Ascending aorta (tissue), 2 donors: ENCODE measurements around the gene AHNAK2. TPM values are rescaled to one million over a fixed set of nuclear protein-coding genes. Genes with fewer than 3 reads are reported as not detected.
"Not testable (repeated sequence)": the region's sequence is repeated elsewhere in the genome, so short reads cannot be mapped to it uniquely, and the experiment has no call there.

ENCODE experiments used
- DNase-seq, 2 donors: peaks; one replicate each; pipeline ENCODE4 v3.0.0-alpha.2; 2019; ENCODE audit warnings: low spot score in 2 of 2
- H3K27ac ChIP-seq, 2 donors: fragments of 200-600 bp; sonication (generic); one replicate each; pipeline ENCODE4 v1.5.1; 2016 to 2017; ENCODE audit warnings: mild to moderate bottlenecking in 1 of 2
- H3K27me3 ChIP-seq: fragments of 200-600 bp; sonication (generic); one replicate; pipeline ENCODE4 v1.5.1; 2017
- H3K36me3 ChIP-seq, 2 donors: fragments of 200-600 bp; sonication (generic); one replicate each; pipeline ENCODE4 v1.5.1; 2016
- H3K4me1 ChIP-seq, 2 donors: fragments of 200-600 bp; sonication (generic); one replicate each; pipeline ENCODE4 v1.5.1; 2016 to 2017; ENCODE audit warnings: mild to moderate bottlenecking in 1 of 2
- H3K4me3 ChIP-seq, 2 donors: fragments of 200-600 bp; sonication (generic); one replicate each; pipeline ENCODE4 v1.5.1; 2016 to 2017; ENCODE audit warnings: mild to moderate bottlenecking in 1 of 2
- H3K9me3 ChIP-seq, 2 donors: fragments of 200-600 bp; sonication (generic); one replicate each; pipeline ENCODE4 v1.5.1; 2016
- CTCF ChIP-seq, 3 experiments: fragments of 200-600 bp in 2 of 3; fragments of 450-650 bp in 1 of 3; sonication (generic) in 2 of 3; IDR thresholded peaks; one replicate each; pipeline ENCODE4 v1.5.1; 2016 to 2019; ENCODE audit warnings: antibody characterized with exemption in 3 of 3, mild to moderate bottlenecking in 1 of 3, moderate library complexity in 1 of 3
- intact Hi-C: fragments of 100-400 bp; cut with DNase I; formaldehyde crosslinking; loops from one replicate; pipeline ENCODE4 v1.15.1; 2023
- total RNA-seq: library from RNA; depleted of rRNA; stranded (reverse); fragments of >200 nt; gene quantifications from one replicate; pipeline ENCODE4 v1.1.0, GENCODE V29; 2016

AHNAK2 gene
- total RNA-seq, 1 donor from 2014 or later: 35.5 TPM

- H3K36me3 ChIP-seq: peaks cover 13 to 21% of the 10 kb centered on the region in 2 donors
- H3K4me3 ChIP-seq: no peak overlapping the region
- no peak overlapping the region for H3K27ac ChIP-seq
- H3K27me3 ChIP-seq: no peaks in the 10 kb centered on the region
- intact Hi-C loops: no loop called here
- TF ChIP-seq CTCF (IDR thresholded peaks at IDR 0.05): no peak
- H3K4me1 ChIP-seq: no peaks in the 10 kb centered on the region
- H3K9me3 ChIP-seq: no peaks in the 10 kb centered on the region
- DNase-seq: peak in 1 of 2 donors; percentile 56
These were observed 85.4 kb downstream of the AHNAK2 start for GRCh38 chr14:104892531-104893434.

- TF ChIP-seq CTCF (IDR thresholded peaks at IDR 0.05): no peak
- Histone ChIP-seq H3K9me3 (no peaks in the 10 kb centered on the region), H3K4me1 (no peaks in the 10 kb centered on the region), H3K36me3 (peaks cover 22 to 29% of the 10 kb centered on the region in 2 donors), H3K27me3 (no peaks in the 10 kb centered on the region), H3K4me3 (no peak overlapping the region), H3K27ac (no peak overlapping the region)
- DNase-seq: peak in 1 of 2 donors; percentile 60
- intact Hi-C loops: no loop called here
These were observed 86.3 kb downstream of the AHNAK2 start for GRCh38 chr14:104891664-104892530.

GRCh38 chr14:104891121-104891551, 87.0 kb downstream of the AHNAK2 start:
- H3K4me3 ChIP-seq: no peak overlapping the region
- H3K27ac ChIP-seq: no peak overlapping the region
- TF ChIP-seq CTCF (IDR thresholded peaks at IDR 0.05): no peak
- H3K36me3 ChIP-seq: peaks cover 30 to 37% of the 10 kb centered on the region in 2 donors
- no peaks in the 10 kb centered on the region for H3K27me3 ChIP-seq
- no peaks in the 10 kb centered on the region for H3K4me1 ChIP-seq
- intact Hi-C loops: no loop called here
- DNase-seq: peak in 1 of 2 donors; percentile 58
- no peaks in the 10 kb centered on the region for H3K9me3 ChIP-seq

- H3K9me3 ChIP-seq, DNase-seq, H3K4me1 ChIP-seq, H3K27ac ChIP-seq, H3K27me3 ChIP-seq, intact Hi-C loops, H3K4me3 ChIP-seq: not testable (repeated sequence)
- peaks cover 38 to 46% of the 10 kb centered on the region in 2 donors for H3K36me3 ChIP-seq
These were observed 87.9 kb downstream of the AHNAK2 start for GRCh38 chr14:104890292-104890691.

DNA sequence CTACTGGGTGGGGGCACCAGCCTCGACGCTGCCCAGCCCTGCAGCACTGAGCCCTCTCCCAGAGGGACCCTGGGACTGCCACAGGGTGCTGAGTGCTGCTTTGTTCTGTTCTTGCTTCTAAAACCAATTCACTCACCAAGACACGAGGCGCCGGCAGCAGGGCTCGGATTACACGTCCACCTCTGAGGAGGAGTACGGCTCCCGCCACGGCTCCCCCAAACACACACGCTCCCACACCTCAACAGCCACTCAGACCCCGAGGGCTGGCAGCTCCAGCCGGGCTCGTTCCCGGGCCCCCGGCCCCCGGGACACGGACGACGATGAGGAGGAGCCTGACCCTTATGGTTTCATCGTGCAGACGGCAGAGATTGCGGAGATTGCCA, 88.8 kb downstream of the AHNAK2 start:
- no peaks in the 10 kb centered on the region for H3K27me3 ChIP-seq
- intact Hi-C loops: no loop called here
- H3K36me3 ChIP-seq: peaks cover 41 to 45% of the 10 kb centered on the region in 2 donors
- no peak overlapping the region for H3K27ac ChIP-seq
- no peaks in the 10 kb centered on the region for H3K9me3 ChIP-seq
- H3K4me3 ChIP-seq: no peak overlapping the region
- H3K4me1 ChIP-seq: no peaks in the 10 kb centered on the region
- peak in 1 of 2 donors; percentile 44 for DNase-seq
- TF ChIP-seq CTCF (IDR thresholded peaks at IDR 0.05): no peak
